Ovary (tissue), 9 donors: ENCODE measurements around the gene RASAL2. TPM values are rescaled to one million over a fixed set of nuclear protein-coding genes. Genes with fewer than 3 reads are reported as not detected.

Experiments
- DNase-seq, 5 donors: peaks; one replicate each; pipeline ENCODE4 v3.0.0-alpha.2; 2019 to 2020
- H3K27ac ChIP-seq, 2 donors: fragments of 200-600 bp; one replicate each; pipeline versions ENCODE4 v1.5.1 to v1.8.0; 2019 to 2022
- H3K27me3 ChIP-seq: fragments of 200-600 bp; one replicate; pipeline ENCODE4 v1.8.0; 2022
- H3K36me3 ChIP-seq: fragments of 200-600 bp; sonication (generic); one replicate; pipeline ENCODE4 v1.5.1; 2019
- H3K4me1 ChIP-seq: one replicate; pipeline ENCODE4 v1.8.1; 2013; ENCODE audit warnings: mild to moderate bottlenecking, moderate library complexity; ENCODE audit not compliant: insufficient read depth
- H3K4me3 ChIP-seq: fragments of 200-600 bp; sonication (generic); one replicate; pipeline ENCODE4 v1.5.1; 2017
- H3K9me3 ChIP-seq, 2 donors: fragments of 200-600 bp in 1 of 2; sonication (generic) in 1 of 2; one replicate each; pipeline versions ENCODE4 v1.5.1 to v1.8.1; 2013 to 2019; ENCODE audit warnings: mild to moderate bottlenecking in 1 of 2, moderate library complexity in 1 of 2
- CTCF ChIP-seq, 3 donors: fragments of 450-650 bp in 2 of 3; fragments of 200-600 bp in 1 of 3; IDR thresholded peaks; one replicate each; pipeline versions ENCODE4 v1.5.1 to v1.8.0; 2016 to 2022; ENCODE audit warnings: antibody characterized with exemption in 3 of 3, mild to moderate bottlenecking in 1 of 3
- EP300 ChIP-seq: sonication (generic); formaldehyde crosslinking; IDR thresholded peaks from one replicate; pipeline ENCODE4 v1.6.1; 2017; ENCODE audit warnings: antibody characterized with exemption
- POLR2A ChIP-seq: fragments of 450-650 bp; IDR thresholded peaks from one replicate; pipeline ENCODE4 v1.6.1; 2017; ENCODE audit warnings: antibody characterized with exemption, mild to moderate bottlenecking, moderate library complexity
- WGBS, 3 donors: extraction: QIAGEN DNeasy Blood & Tissue Kit in 1 of 3; methylation state at CpG; one replicate each; pipeline versions ENCODE4 v1.1.5 to v1.1.7; 2013 to 2017; 5-methylcytosine and 5-hydroxymethylcytosine counted together
- intact Hi-C, 4 donors: fragments of 100-400 bp; cut with DNase I; formaldehyde crosslinking; loops; one replicate each; pipeline versions ENCODE4 v1.11.0 to v1.15.1; 2022 to 2023
- polyA plus RNA-seq, 2 donors: library from polyadenylated mRNA; stranded (reverse); fragments of 200-250 nt in 1 of 2; fragments of 350-450 nt in 1 of 2; fragmentation: Illumina TruSeq in 1 of 2; extraction: RNeasy Lipid Tissue Mini Kit (QIAGEN cat#74804) in 1 of 2; gene quantifications; one replicate each; pipeline ENCODE4 v1.2.3, GENCODE V29; 2013 to 2014
- total RNA-seq, 7 donors: library from RNA; depleted of rRNA in 2 of 7; stranded (reverse); fragments of >200 nt in 2 of 7; fragmentation: NEBNext Ultra II Directional in 3 of 7; extraction: Animal tissue kit (Norgen Biotek cat#: 25700) in 3 of 7; gene quantifications; one replicate each; pipeline versions ENCODE4 v1.1.0 to v1.2.4, GENCODE V29; 2016 to 2023
- donor health status: DM: no; HTN: no; CAD: no; lungs with moderate emphysema.
- donor health status: DM: no; HTN: no; CAD: no.
- donor health status: Bipolar disorder and iron deficiency.
- donor health status: DM: yes; HTN: yes; CAD: no.
- donor health status: DM: no; HTN: no; CAD: no.
- donor health status: DM: yes; HTN: yes; CAD: no.

The RASAL2 gene
- total and polyA plus RNA-seq, 9 donors: 4.2 to 20.5 (median 11.5) TPM

GRCh38 chr1:178490967-178491366, 397.1 kb downstream of the RASAL2 start:
- intact Hi-C loops: no loop called here
- 84 to 97% (median 89%) methylated on average over 9 of the region's 9 CpGs for WGBS, 3 donors
- no peak overlapping the region for H3K4me3 ChIP-seq

GRCh38 chr1:178491721-178492120, 397.8 kb downstream of the RASAL2 start:
- Histone ChIP-seq H3K4me1 (no peaks in the 10 kb centered on the region), H3K36me3 (no peaks in the 10 kb centered on the region), H3K4me3 (no peak overlapping the region), H3K27me3 (no peaks in the 10 kb centered on the region), H3K9me3 (no peaks in the 10 kb centered on the region), H3K27ac (no peak overlapping the region)
- intact Hi-C loops: no loop called here
- WGBS, 3 donors: 91 to 95% (median 94%) methylated on average over 4 of the region's 4 CpGs
- DNase-seq: no peak
- TF ChIP-seq EP300 (no peak), POLR2A (no peak), CTCF (IDR thresholded peaks at IDR 0.05) (no peak)

More at GRCh38 chr1:178490967-178491366, 397.1 kb downstream of the RASAL2 start:
- H3K27ac ChIP-seq: no peak overlapping the region
- TF ChIP-seq POLR2A (no peak), CTCF (IDR thresholded peaks at IDR 0.05) (no peak), EP300 (no peak)
- no peaks in the 10 kb centered on the region for H3K4me1 ChIP-seq
- no peak for DNase-seq
- H3K27me3 ChIP-seq: no peaks in the 10 kb centered on the region
- H3K36me3 ChIP-seq: no peaks in the 10 kb centered on the region
- no peaks in the 10 kb centered on the region for H3K9me3 ChIP-seq

GRCh38 chr1:178492341-178492740, 398.4 kb downstream of the RASAL2 start:
- H3K4me3 ChIP-seq: no peak overlapping the region
- intact Hi-C loops: no loop called here
- DNase-seq: no peak
- WGBS, 3 donors: 80 to 86% (median 82%) methylated on average over 11 of the region's 11 CpGs
- no peak overlapping the region for H3K27ac ChIP-seq
- no peaks in the 10 kb centered on the region for H3K9me3 ChIP-seq
- no peaks in the 10 kb centered on the region for H3K27me3 ChIP-seq
- no peaks in the 10 kb centered on the region for H3K4me1 ChIP-seq
- TF ChIP-seq CTCF (IDR thresholded peaks at IDR 0.05) (no peak), EP300 (no peak), POLR2A (no peak)
- no peaks in the 10 kb centered on the region for H3K36me3 ChIP-seq

GRCh38 chr1:178493301-178493741, 399.4 kb downstream of the RASAL2 start:
- intact Hi-C loops: no loop called here
- WGBS, 3 donors: 92 to 94% (median 94%) methylated on average over 16 of the region's 16 CpGs

More at GRCh38 chr1:178493301-178493741, 399.4 kb downstream of the RASAL2 start:
- no peak overlapping the region for H3K4me3 ChIP-seq
- no peaks in the 10 kb centered on the region for H3K27me3 ChIP-seq
- no peaks in the 10 kb centered on the region for H3K4me1 ChIP-seq
- H3K27ac ChIP-seq: no peak overlapping the region
- H3K36me3 ChIP-seq: no peaks in the 10 kb centered on the region
- no peaks in the 10 kb centered on the region for H3K9me3 ChIP-seq
- no peak for DNase-seq
- TF ChIP-seq POLR2A: no peak
- no peak for TF ChIP-seq CTCF (IDR thresholded peaks at IDR 0.05)
- no peak for TF ChIP-seq EP300
